Activated CD4-positive, alpha-beta T cell treated with anti-CD3 and anti-CD28 coated beads, Interleukin-2, Interleukin-4, amounts not matched to agents 100 ng/mL and 50 ng/mL, durations not matched to agents 16 hours and 8 hours (primary cell): Measurements from ENCODE around the gene COX6B1.
A peak's percentile ranks its signal among the peaks of the same experiment; 100 is the strongest.
"Not testable (repeated sequence)": the region's sequence is repeated elsewhere in the genome, so short reads cannot be mapped to it uniquely, and the experiment has no call there.

Experiments used
- DNase-seq: peaks from one replicate; pipeline ENCODE4 v3.0.0-alpha.2; 2020; ENCODE audit warnings: low spot score

COX6B1 gene, protein sequence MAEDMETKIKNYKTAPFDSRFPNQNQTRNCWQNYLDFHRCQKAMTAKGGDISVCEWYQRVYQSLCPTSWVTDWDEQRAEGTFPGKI

GRCh38 chr19:35648017-35648961, at the start of gene COX6B1:
TSS of gene COX6B1 (plus strand) at chr19:35648323. CDS start at chr19:35651244, 2,921 bp downstream.
- peak; percentile 97 for DNase-seq

DNA sequence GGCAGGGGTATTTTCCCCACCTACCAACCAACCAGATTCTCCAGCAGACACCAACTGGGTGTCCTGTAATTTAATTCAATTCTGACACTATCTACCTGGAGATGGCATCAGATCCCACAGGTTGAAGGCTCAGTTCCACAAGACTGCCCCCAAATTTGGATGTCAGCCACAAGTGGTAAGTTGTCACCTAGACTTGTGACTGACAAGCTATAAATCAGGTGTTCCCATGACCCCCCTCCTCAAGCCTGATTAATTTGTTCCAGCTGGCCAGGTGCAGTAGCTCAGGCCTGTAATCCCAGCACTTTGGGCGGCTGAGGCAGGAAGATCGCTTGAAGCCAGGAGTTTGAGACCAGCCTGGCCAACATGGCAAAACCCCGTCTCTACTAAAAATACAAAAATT, 46.2 kb upstream of the COX6B1 start:
- no peak for DNase-seq

DNA sequence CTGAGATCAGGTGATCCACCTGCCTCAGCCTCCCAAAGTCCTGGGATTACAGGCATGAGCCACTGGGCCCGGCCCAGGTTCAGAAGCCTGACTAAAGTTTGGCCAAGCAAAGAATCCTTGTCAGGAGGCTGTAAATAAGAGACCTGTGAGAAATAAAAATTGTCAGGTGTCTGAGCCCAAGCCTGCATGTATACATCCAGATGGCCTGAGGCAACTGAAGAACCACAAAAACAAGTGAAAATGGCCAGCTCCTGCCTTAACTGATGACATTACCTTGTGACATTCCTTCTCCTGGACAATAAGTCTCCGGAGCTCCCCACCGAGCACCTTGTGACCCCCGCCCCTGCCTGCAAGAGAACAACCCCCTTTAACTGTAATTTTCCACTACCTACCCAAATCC, 43.7 kb upstream of the COX6B1 start:
- DNase-seq: not testable (repeated sequence)

GRCh38 chr19:35607170-35607569, 41.0 kb upstream of the COX6B1 start:
- not testable (repeated sequence) for DNase-seq

GRCh38 chr19:35607661-35608060, 40.5 kb upstream of the COX6B1 start:
- DNase-seq: no peak

DNA sequence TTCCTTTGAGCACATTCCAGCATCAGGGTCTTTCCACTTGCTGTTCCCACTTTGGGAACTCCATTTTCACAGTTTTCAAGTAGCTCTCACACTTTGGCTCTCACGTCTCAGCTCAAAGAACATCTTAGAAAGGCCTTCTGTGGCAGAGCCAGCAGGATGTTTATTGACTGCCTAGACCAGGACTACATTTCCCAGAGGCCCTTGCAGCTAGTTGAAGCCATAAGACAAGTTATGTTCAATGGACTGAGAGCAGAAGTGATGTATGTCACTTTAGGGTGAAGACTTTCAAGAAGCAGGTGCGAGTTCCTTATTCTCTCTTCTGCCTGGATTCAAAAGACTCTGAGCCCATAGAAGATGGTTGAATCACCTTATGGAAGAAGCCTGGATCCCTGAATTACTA, 39.9 kb upstream of the COX6B1 start:
- DNase-seq: no peak

DNA sequence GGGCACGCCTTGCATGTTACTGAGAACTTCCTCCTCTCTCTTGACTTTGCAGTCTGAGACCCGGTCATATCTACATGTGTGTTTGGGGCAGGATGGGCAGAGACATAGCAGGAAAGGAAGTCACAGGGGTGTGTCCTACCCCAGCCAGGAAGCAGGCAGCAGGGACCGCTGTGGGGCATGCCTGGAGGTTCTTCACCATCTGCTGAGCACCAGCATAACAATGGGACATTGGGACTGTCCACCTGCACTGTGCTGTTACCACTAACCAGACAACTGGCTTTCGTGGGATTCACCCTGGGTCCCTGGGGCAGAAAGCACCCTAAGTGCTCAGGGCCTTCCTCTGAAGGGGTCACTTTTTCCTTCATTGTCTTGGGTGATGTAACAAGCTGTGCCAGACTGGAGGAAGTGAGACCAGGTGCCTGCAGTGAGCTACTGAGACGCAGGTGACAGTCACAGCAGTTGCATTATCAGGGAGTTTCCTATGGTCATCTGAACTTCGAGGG, 38.2 kb upstream of the COX6B1 start:
- DNase-seq: peak; percentile 22

DNA sequence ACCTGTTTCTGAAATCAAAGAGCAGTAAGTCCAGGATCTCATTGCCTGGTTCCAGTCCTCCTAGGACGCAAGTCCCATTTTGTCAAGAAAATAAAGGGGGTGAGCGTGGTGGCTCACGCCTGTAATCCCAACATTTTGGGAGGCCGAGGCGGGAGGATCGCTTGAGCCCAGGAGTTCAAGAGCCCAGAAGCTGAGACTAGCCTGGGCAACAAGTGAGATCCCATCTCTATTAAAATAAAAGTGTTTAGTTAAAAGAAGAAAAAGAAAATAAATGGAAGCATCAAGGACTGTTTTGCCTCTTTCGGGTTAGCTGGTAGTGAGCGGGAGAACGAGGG, 35.9 kb upstream of the COX6B1 start:
- no peak for DNase-seq

DNA sequence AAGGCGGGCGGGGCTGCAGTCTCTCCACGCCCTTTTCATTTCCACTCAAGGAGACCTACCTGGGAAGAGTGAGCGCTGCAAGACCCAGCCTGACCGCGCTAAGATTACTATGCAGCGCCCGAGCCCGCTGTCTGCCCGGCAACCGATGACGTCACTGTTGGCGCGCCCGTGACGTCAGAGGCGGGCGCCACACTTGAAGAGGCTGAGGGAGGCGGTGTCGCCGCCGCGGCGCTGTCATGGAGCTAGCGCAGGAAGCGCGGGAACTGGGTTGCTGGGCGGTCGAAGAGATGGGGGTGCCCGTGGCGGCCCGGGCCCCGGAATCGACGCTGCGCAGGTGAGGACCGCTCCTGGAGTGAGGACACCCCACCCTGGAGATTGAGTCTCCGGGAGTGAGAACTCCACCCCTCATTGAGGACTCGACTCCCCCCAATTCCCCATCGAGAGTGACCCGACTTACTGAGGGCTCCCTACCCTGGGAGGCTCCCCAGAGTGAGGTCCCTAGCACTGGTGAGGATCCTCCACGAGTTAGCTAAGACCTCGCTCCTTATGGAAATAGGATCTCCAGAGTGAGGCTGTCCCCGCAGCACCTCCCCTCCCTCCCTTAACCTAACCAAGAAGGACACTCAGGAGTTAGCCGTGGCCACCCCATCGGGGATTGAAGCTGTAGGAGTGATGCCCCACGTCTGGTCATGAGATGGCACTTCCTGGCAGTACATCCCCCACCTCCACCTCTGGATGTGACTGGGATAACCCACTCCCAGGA, 35.4 kb upstream of the COX6B1 start, which contains the start of gene HAUS5:
HAUS5 (plus strand) TSS at position 177 of the 763 bp plus-strand sequence; CDS start at position 237, 60 bp downstream.
- DNase-seq: peak; percentile 97

- DNase-seq: no peak
Measured at GRCh38 chr19:35613574-35613973, 34.5 kb upstream of the COX6B1 start.

GRCh38 chr19:35615036-35615435, 33.1 kb upstream of the COX6B1 start:
- no peak for DNase-seq

DNA sequence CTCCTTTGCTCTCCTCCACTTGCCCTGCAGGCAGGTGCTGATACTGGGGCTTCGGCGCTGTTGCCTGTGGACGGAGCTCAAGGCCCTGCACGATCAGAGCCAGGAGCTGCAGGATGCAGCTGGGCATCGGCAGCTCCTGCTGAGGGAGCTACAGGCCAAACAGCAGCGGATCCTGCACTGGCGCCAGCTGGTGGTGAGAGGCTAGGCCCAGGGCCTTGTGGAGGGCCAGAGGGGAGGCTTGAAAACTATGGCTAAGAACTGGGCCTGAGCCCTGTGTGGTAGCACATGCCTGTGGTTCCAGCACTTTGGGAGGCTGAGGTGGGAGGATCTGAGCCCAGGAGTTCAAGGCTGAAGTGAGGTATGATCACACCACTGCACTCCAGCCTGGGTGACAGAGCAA, 29.3 kb upstream of the COX6B1 start:
- DNase-seq: no peak

GRCh38 chr19:35619290-35619923, 28.7 kb upstream of the COX6B1 start:
- no peak for DNase-seq

DNA sequence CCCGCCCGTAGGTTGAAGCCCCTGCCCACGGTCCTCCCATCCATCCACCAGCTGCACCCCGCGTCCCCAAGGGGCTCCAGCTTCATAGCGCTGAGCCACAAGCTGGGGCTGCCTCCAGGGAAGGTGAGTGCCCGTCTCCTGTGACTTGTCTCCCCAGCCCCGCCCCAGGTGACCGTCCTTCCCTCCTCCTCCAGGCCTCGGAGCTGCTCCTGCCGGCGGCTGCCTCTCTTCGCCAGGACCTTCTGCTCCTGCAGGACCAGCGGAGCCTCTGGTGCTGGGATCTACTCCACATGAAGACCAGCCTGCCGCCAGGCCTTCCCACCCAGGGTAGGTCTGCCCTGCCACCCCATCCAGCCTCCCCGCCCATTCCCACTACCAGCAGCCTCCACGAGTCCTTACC, 28.1 kb upstream of the COX6B1 start:
- no peak for DNase-seq

GRCh38 chr19:35621708-35622107, 26.4 kb upstream of the COX6B1 start:
- DNase-seq: no peak

DNA sequence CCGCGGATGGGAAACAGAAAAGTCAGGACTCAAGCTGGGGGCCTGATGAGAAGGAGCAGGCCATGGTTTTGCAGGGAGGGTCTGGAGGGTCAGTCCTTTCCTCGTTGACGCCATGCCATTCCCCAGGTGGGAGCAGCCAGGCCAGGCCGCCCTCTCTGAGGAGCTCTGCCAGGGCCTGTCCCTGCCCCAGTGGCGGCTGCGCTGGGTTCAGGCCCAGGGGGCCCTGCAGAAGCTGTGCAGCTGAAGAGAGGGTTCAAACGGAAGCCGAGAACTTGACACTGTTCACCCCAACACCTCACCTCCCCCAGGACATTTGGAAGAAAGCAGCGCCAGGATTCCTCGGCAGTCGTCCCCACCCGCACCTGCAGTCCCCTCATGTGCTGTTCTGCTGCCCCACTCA, 25.4 kb upstream of the COX6B1 start:
- DNase-seq: no peak

- DNase-seq: no peak
Measured at GRCh38 chr19:35623327-35624010, 24.7 kb upstream of the COX6B1 start.

DNA sequence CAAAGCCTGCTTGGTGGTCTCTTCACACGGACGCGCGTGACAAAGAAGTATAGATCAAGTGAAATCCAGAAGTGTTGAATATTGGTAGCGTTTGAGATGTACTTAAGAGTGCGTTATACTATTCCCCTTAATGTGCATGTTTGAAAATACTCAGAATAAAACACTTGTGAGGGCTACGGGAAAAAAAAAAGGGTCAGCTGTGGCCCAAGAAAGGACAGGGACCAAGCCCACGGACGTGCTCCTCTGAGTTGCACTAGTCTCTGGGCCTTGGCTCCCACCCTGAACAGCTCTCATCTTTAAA, 19.9 kb upstream of the COX6B1 start:
- no peak for DNase-seq

- peak; percentile 99 for DNase-seq
Measured at GRCh38 chr19:35628565-35629331, 19.4 kb upstream of the COX6B1 start, which contains the start of gene RBM42. TSS of gene RBM42 (plus strand) at chr19:35629036. CDS start at chr19:35629154, 118 bp downstream.

GRCh38 chr19:35629332-35629633, 18.8 kb upstream of the COX6B1 start:
- DNase-seq: no peak
